ENCODE data around the gene NIPA2.

Gene NIPA2

DNA sequence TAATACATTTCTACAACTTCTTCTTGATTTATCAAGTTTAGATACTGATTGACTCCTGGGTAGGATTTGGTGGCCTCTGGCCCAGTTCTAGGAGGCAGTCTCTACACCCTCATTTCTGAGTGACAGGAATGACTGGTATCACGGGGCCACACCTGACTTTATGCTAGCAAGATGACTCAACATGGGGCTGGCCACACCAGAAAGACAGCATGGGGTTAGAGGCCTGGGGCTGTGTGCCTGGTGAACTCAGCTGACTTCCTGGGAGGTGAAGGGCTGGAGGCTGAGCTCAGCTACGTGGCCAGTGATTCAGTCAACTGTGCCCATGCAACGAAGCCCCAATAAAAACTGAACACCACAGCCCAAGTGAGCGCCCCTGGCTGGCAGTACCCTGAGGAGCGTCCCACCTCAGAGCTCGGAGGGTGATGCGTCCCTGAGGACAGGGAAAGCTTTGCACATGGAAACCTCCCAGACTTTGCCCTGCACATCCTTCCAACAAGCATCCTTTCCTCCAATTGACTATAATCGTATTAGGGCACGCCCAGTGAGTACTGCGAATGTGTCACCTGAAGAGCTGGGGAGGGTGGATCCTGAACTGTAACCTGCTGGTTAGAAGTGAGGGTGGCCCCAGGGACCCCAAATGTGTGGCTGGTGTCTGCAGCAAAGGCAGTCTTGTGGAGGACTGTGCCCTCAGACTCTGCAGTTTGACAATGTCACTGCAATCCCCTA, 57.2 kb downstream of the NIPA2 start:
- no peak for DNase-seq (ENCODE audit: low read depth in 2 of 2, low spot score in 1 of 2)

GRCh38 chr15:22902046-22902445, 63.6 kb downstream of the NIPA2 start:
- no peak for DNase-seq (ENCODE audit: low read depth in 2 of 2, low spot score in 1 of 2)

GRCh38 chr15:22902578-22902977, 64.1 kb downstream of the NIPA2 start:
- DNase-seq (ENCODE audit: low read depth in 2 of 2, low spot score in 1 of 2): no peak

GRCh38 chr15:22902981-22903380, 64.5 kb downstream of the NIPA2 start:
- no peak for DNase-seq (ENCODE audit: low read depth in 2 of 2, low spot score in 1 of 2)

DNA sequence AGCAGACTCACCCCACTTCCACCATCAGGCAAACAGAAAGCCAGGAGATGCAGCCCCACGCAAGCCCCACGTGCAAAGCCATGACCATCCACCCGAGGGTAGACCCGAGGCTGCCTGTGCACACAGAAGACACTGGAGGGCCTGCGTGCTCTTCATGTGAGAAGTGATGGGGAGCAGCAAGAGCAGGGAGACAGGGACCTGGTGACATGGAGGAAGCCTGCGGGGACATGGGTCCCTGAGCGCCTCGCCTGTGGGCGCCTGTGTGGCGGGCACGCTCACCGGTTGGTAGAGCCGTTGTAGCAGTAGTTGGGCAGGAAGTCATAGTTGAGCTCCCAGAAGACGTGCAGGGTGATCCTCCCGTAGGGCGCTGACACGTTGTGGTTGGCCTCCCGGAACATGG, 65.0 kb downstream of the NIPA2 start:
- DNase-seq (ENCODE audit: low read depth in 2 of 2, low spot score in 1 of 2): no peak

- no peak for DNase-seq (ENCODE audit: low read depth in 2 of 2, low spot score in 1 of 2)
These were observed 65.6 kb downstream of the NIPA2 start for GRCh38 chr15:22903961-22904534.

DNA sequence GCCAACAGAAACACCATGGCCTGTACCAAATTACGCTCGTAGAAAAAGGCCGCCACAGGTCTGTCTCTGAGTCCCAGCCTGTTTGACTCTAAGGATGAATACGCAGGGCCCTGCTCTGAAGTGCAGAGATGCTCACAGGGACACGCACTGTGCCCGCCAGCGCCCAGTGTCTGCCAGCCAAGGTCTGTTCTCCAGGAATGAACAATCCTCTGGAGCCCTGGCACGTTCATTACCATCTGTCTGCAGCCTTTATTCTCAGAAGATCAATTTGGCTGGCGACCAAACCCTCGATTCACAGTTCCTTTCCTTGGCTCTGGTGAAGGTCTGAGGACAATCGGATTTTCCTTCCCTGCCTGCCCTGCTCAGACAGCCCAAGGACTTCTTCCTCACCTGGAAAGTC, 66.3 kb downstream of the NIPA2 start:
- DNase-seq (ENCODE audit: low read depth in 2 of 2, low spot score in 1 of 2): no peak

GRCh38 chr15:22907161-22907950, 68.9 kb downstream of the NIPA2 start:
- no peak for DNase-seq (ENCODE audit: low read depth in 2 of 2, low spot score in 1 of 2)

DNA sequence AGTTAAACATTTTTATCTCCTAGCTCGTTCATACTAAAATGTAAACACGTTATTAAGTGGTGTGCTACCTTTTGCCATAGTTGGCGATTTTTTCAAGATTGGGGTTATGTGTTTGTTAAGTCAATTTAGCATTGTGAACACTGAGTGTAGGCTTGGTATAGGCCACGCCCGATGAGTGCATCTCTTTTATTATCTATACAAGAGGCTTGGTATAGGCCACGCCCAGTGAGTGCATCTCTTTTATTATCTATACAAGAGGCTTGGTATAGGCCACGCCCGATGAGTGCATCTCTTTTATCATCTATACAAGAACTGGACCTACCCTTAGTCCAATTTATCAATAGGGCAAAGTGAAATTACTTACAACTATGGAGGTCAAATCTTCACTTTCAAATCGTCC, 70.4 kb downstream of the NIPA2 start:
- DNase-seq (ENCODE audit: low read depth in 2 of 2, low spot score in 1 of 2): no peak

- no peak for DNase-seq (ENCODE audit: low read depth in 2 of 2, low spot score in 1 of 2)
These were observed 72.8 kb downstream of the NIPA2 start for GRCh38 chr15:22911306-22911705.

DNA sequence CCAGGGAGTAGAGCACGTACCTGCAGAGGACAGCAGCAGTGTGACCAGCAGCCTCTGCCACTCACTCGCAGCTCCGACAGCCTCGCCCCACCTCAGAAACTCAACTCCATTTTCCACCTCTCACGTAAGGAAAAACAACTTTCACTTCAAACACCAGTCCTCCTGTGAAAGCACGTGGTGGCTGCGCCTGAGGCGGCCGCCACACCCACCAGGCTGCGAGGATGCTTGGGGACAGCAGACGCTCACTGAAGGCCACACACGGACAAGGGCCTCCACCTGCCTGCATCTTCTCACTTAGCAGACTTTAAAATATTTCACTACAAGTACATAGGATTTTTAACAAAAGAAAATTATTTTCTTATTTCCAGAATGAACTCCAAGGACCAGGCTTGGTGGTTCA, 73.8 kb downstream of the NIPA2 start:
- no peak for DNase-seq (ENCODE audit: low read depth in 2 of 2, low spot score in 1 of 2)

DNA sequence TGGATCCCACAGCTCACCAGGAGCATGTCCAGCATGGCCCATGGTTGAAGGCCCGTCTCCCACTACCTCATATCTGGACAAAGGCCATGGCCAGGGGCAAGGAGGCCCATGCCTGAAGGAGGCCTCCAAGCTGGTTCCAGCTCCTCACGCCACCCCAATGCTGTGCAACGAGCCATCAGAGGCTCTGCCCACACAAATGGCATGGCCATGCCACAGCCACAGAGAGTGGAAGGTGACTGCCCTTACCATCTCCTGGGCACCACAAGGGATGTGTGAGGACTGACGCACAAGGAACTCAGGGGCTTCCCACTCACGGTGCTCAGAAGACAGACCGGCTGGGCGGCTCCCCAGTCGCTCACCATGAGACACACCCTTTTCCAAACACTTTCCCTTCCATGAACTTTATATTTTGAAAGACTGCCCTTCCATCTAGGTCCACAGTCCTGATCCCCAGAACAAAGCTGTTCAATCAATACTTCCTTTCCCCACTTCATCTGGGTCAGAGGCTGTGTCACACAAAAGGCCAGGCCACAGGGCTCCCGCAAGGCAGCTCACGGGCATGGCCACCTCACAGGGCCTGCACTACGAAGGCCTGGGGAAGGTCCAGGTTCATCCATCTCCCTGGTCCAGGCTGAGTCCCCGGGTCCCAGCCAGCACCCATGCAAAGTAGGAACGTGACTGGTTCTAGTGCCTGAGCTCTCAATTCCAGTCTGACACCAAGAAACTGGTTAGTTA, 75.3 kb downstream of the NIPA2 start:
- no peak for DNase-seq (ENCODE audit: low read depth in 2 of 2, low spot score in 1 of 2)

DNA sequence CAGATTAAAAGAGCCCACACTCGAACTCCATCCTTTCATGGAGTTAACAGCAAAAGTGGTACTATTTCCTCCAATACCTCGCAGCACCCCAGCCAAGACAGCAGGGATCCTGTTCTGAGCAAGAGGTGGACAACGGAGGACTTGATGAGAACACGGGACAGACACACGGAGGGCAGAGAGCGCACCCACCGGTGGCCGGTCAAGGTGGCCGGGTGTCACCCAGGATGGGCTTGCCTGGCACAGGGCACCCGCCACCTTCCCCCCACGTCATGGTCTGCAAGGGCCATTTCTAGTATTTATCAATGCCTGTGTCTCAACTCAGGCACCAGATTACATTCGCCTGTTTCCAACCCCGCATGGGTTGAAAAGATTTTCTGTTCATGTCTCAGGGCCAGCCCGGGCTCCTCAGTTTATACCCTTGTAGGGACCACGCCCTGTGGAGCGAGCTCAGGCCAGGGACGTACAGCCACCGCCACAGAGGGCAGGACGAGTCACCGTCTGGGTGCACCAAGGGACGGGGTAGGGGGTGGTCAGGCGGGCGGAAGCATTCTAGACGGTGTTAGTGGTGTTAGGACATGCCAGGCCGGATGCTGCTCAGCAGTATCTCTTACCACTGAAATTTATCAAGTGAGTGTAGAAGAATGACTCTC, 77.5 kb downstream of the NIPA2 start:
- no peak for DNase-seq (ENCODE audit: low read depth in 2 of 2, low spot score in 1 of 2)

DNA sequence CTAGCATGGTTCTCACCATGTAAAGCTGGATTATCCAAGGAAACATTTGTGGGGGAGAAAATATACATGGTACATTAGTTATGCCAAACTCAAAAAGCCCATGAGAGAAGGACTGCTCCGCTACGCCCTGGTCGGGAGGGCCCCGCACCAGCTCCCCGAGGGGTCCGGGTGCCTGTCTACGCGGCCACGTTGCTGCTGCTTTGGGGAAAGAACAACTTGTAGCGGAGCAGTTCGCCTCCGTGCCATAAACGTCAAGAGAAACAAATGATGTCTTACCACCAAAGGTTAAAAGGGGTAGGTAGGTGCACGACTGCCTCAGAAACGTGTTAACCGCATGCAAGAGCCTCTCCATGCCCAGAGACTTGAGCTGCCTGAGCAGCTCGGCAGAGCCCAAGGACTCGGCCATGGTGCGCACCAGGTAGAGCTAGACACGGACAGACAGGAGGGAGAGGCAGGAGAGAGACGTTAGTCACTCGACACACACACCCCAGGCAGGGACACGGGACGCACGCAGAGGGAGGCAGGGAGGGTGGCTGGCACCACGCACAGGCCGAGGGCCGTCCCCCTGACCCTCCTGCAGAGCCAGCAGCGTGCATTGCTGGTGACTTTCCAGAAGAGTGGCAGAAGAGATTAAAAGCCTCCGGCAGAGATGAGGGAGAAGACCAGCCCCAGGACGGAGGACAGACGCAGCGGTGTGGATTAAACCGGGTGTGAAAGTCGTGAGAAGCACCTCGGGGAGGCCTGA, 78.3 kb downstream of the NIPA2 start:
- DNase-seq (ENCODE audit: low read depth in 2 of 2, low spot score in 1 of 2): no peak

GRCh38 chr15:22917556-22917955, 79.1 kb downstream of the NIPA2 start:
- no peak for DNase-seq (ENCODE audit: low read depth in 2 of 2, low spot score in 1 of 2)

Data from stimulated activated CD8-positive, alpha-beta memory T cell treated with anti-CD3 and anti-CD28 coated beads, Interleukin-4, amount 100 ng/mL, for 4 hours (primary cell).